ENCODE results near the gene ARL10. TPM values are rescaled to one million over a fixed set of nuclear protein-coding genes. Genes with fewer than 3 reads are reported as not detected.

ARL10 gene
- polyA plus RNA-seq, 1 of the 3 experiments (the other 2 are of a cell fraction) = 4.6 TPM

- Histone ChIP-seq H3K4me3 (ENCODE audit: low read depth in 2 of 2, low read length in 1 of 2) (no peak overlapping the region), H3K36me3 (replicated peaks in 1 of 2; ENCODE audit: control insufficient read depth in 1 of 2, insufficient read depth in 2 of 2, low read length in 1 of 2) (peaks cover 23 to 53% of the 10 kb centered on the region in 2 experiments), H3K27ac (ENCODE audit: low read depth in 2 of 2, low read length in 1 of 2) (no peak overlapping the region), H2AFZ (ENCODE audit: low read depth) (no peak overlapping the region), H3K27me3 (ENCODE audit: insufficient read depth) (no peaks in the 10 kb centered on the region), H4K20me1 (ENCODE audit: insufficient read depth) (no peaks in the 10 kb centered on the region), H3K79me2 (ENCODE audit: insufficient read depth) (peaks cover 15% of the 10 kb centered on the region), H3F3A (replicated peaks; ENCODE audit: insufficient read depth) (peaks cover 3% of the 10 kb centered on the region), H3K9ac (no peak overlapping the region), H3K9me3 (no peaks in the 10 kb centered on the region), H3K4me2 (no peak overlapping the region), H3K4me1 (ENCODE audit: control insufficient read depth in 1 of 2, insufficient read depth in 2 of 2, low read depth in 1 of 2, low read length in 1 of 2) (peaks cover 0 to 4% of the 10 kb centered on the region in 2 experiments; a peak in 2 of 4 replicates), H3K9me2 (no peaks in the 10 kb centered on the region)
- ChIA-PET CTCF (no interaction called here), POLR2A (interaction anchor here (1.1 kb wide), 1 partner anchor 19 kb away, joined by 3 read pairs; no protein-coding TSS in a partner anchor)
- TF ChIP-seq POLR2AphosphoS5 (IDR thresholded peaks at IDR 0.05; ENCODE audit: low read depth, low read length) (no peak), GABPA (IDR thresholded peaks at IDR 0.05; ENCODE audit: low read depth) (no peak), IRF3 (IDR thresholded peaks at IDR 0.05; ENCODE audit: low read depth, low read length) (no peak), RAD21 (IDR thresholded peaks at IDR 0.05; ENCODE audit: low read length) (no peak), ELF1 (IDR thresholded peaks at IDR 0.05) (no peak), GATA2 (CRISPR knock-in tag; IDR thresholded peaks at IDR 0.05) (no peak), PBX3 (IDR thresholded peaks at IDR 0.05) (no peak), JUND (IDR thresholded peaks at IDR 0.05) (no peak), CTCF (IDR thresholded peaks at IDR 0.05) (no peak), USF2 (IDR thresholded peaks at IDR 0.05; ENCODE audit: borderline replicate concordance, low read depth, low read length) (no peak), RXRA (IDR thresholded peaks at IDR 0.05; ENCODE audit: borderline replicate concordance, low read depth) (no peak), NRF1 (IDR thresholded peaks at IDR 0.05; ENCODE audit: low read depth, low read length) (no peak), TEAD4 (IDR thresholded peaks at IDR 0.05; ENCODE audit: borderline replicate concordance, insufficient read depth) (no peak), FOXM1 (IDR thresholded peaks at IDR 0.05; ENCODE audit: low read depth) (no peak), SIN3A (IDR thresholded peaks at IDR 0.05; ENCODE audit: borderline replicate concordance, low read depth, low read length) (no peak)
- 89% methylated on average over 3 of the region's 3 CpGs for WGBS (ENCODE audit: low lambda C conversion rate)
- DNase-seq = no peak
Observed at GRCh38 chr5:176381423-176381822, 16.1 kb downstream of the ARL10 start.

All from SK-N-SH (cell line).